Vagina (tissue), 2 donors: ENCODE data around the gene SSTR4. TPM values are rescaled to one million over a fixed set of nuclear protein-coding genes. Genes with fewer than 3 reads are reported as not detected.

Experiments used
- DNase-seq, 2 donors: peaks; one replicate each; pipeline ENCODE4 v3.0.0-alpha.2; 2017; ENCODE audit errors: extremely low spot score in 2 of 2
- H3K27ac ChIP-seq: fragments of 200-600 bp; sonication (generic); one replicate; pipeline ENCODE4 v1.5.1; 2019
- H3K27me3 ChIP-seq: fragments of 200-600 bp; sonication (generic); one replicate; pipeline ENCODE4 v1.5.1; 2019
- H3K36me3 ChIP-seq, 2 donors: fragments of 200-600 bp; sonication (generic); one replicate each; pipeline ENCODE4 v1.5.1; 2017 to 2019
- H3K4me1 ChIP-seq: fragments of 200-600 bp; sonication (generic); one replicate; pipeline ENCODE4 v1.5.1; 2019
- H3K4me3 ChIP-seq, 2 donors: fragments of 200-600 bp; sonication (generic); 1 replicate in 1 of 2; 2 replicates in 1 of 2; pipeline ENCODE4 v1.5.1; 2016 to 2019
- H3K9me3 ChIP-seq: fragments of 200-600 bp; sonication (generic); one replicate; pipeline ENCODE4 v1.5.1; 2019
- CTCF ChIP-seq, 3 experiments: fragments of 450-650 bp in 2 of 3; fragments of 200-600 bp in 1 of 3; sonication (generic) in 1 of 3; IDR thresholded peaks; one replicate each; pipeline ENCODE4 v1.5.1; 2017 to 2019; ENCODE audit warnings: antibody characterized with exemption in 3 of 3, mild to moderate bottlenecking in 2 of 3, moderate library complexity in 2 of 3
- POLR2A ChIP-seq, 2 donors: fragments of 450-650 bp; IDR thresholded peaks; one replicate each; pipeline ENCODE4 v1.6.1; 2017; ENCODE audit warnings: antibody characterized with exemption in 2 of 2, mild to moderate bottlenecking in 2 of 2, moderate library complexity in 2 of 2
- POLR2AphosphoS5 ChIP-seq, 2 donors: sonication (generic); formaldehyde crosslinking; IDR thresholded peaks; one replicate each; pipeline ENCODE4 v1.9.0; 2017; ENCODE audit warnings: antibody characterized with exemption in 2 of 2, mild to moderate bottlenecking in 2 of 2, low read depth in 1 of 2; ENCODE audit not compliant: insufficient read depth in 1 of 2
- intact Hi-C: fragments of 100-400 bp; cut with DNase I; formaldehyde crosslinking; loops from one replicate; pipeline ENCODE4 v1.15.1; 2023
- total RNA-seq: library from RNA; depleted of rRNA; stranded (reverse); fragments of >200 nt; gene quantifications from one replicate; pipeline ENCODE4 v1.2.3, GENCODE V29; 2016

Gene SSTR4
- total RNA-seq, 1 donor from 2014 or later: not detected

GRCh38 chr20:23009636-23010035 lies 25.5 kb upstream of the SSTR4 start:
- TF ChIP-seq POLR2A (IDR thresholded peaks at IDR 0.05) (no peak), POLR2AphosphoS5 (IDR thresholded peaks at IDR 0.05; ENCODE audit: insufficient read depth in 1 of 2, low read depth in 1 of 2) (no peak), CTCF (IDR thresholded peaks at IDR 0.05) (no peak)
- Histone ChIP-seq H3K27ac (no peak overlapping the region), H3K4me1 (no peaks in the 10 kb centered on the region), H3K9me3 (no peaks in the 10 kb centered on the region), H3K36me3 (no peaks in the 10 kb centered on the region), H3K27me3 (no peaks in the 10 kb centered on the region), H3K4me3 (no peak overlapping the region)
- DNase-seq: peak; percentile 40 to 49
- intact Hi-C loops: no loop called here

- TF ChIP-seq CTCF (IDR thresholded peaks at IDR 0.05) (no peak), POLR2AphosphoS5 (IDR thresholded peaks at IDR 0.05; ENCODE audit: insufficient read depth in 1 of 2, low read depth in 1 of 2) (no peak), POLR2A (IDR thresholded peaks at IDR 0.05) (no peak)
- Histone ChIP-seq H3K4me1 (no peaks in the 10 kb centered on the region), H3K27me3 (no peaks in the 10 kb centered on the region), H3K36me3 (no peaks in the 10 kb centered on the region), H3K27ac (no peak overlapping the region), H3K9me3 (no peaks in the 10 kb centered on the region), H3K4me3 (no peak overlapping the region)
- intact Hi-C loops: no loop called here
- peak; percentile 77 to 85 for DNase-seq
These were observed 25.0 kb upstream of the SSTR4 start for GRCh38 chr20:23010096-23010495.

- Histone ChIP-seq H3K36me3 (no peaks in the 10 kb centered on the region), H3K4me3 (no peak overlapping the region), H3K27ac (no peak overlapping the region), H3K27me3 (no peaks in the 10 kb centered on the region), H3K9me3 (no peaks in the 10 kb centered on the region), H3K4me1 (no peaks in the 10 kb centered on the region)
- no peak for TF ChIP-seq POLR2AphosphoS5 (IDR thresholded peaks at IDR 0.05; ENCODE audit: insufficient read depth in 1 of 2, low read depth in 1 of 2)
- no peak for TF ChIP-seq CTCF (IDR thresholded peaks at IDR 0.05)
- no peak for TF ChIP-seq POLR2A (IDR thresholded peaks at IDR 0.05)
- DNase-seq: peak; percentile 55 to 74
- intact Hi-C loops: no loop called here
These were observed 23.9 kb upstream of the SSTR4 start for GRCh38 chr20:23011008-23011721.

- H3K27ac ChIP-seq: no peak overlapping the region
- no peaks in the 10 kb centered on the region for H3K36me3 ChIP-seq
These were observed 21.7 kb upstream of the SSTR4 start for GRCh38 chr20:23013429-23013828.

More at GRCh38 chr20:23013429-23013828, 21.7 kb upstream of the SSTR4 start:
- Histone ChIP-seq H3K9me3 (no peaks in the 10 kb centered on the region), H3K4me1 (no peaks in the 10 kb centered on the region), H3K4me3 (no peak overlapping the region), H3K27me3 (no peaks in the 10 kb centered on the region)
- peak in 1 of 2 donors; percentile 32 for DNase-seq
- TF ChIP-seq POLR2AphosphoS5 (IDR thresholded peaks at IDR 0.05; ENCODE audit: insufficient read depth in 1 of 2, low read depth in 1 of 2) (no peak), POLR2A (IDR thresholded peaks at IDR 0.05) (no peak), CTCF (IDR thresholded peaks at IDR 0.05) (no peak)
- intact Hi-C loops: no loop called here
